ENCODE measurements around the gene SIPA1L3.
"Not testable (repeated sequence)": the region's sequence is repeated elsewhere in the genome, so short reads cannot be mapped to it uniquely, and the experiment has no call there.

SIPA1L3 gene

DNA sequence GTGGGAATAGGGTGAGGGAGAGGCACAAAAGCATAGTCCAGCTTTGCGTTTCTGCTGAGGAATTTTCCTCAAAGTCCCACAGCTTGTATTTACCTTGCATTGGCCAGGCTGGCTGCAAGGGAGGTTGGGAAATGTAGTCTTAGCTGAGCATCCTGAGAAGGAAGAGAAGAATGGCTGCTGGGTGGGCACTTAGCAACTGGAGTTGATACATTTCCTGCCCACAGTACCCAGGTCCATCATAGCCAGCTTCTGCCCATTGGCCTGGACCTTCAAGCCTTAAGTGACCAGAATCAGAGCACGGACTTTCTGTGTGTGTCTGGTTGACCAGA is 112.4 kb downstream of the SIPA1L3 start:
- no peak overlapping the region for H3K27ac Mint-ChIP-seq
- H3K36me3 Mint-ChIP-seq (ENCODE audit: low read depth), result peaks cover 3% of the 10 kb centered on the region
- H3K4me1 Mint-ChIP-seq (ENCODE audit: low read depth), result peaks cover 18% of the 10 kb centered on the region
- no peaks in the 10 kb centered on the region for H3K27me3 Mint-ChIP-seq
- H3K4me3 Mint-ChIP-seq, result no peak overlapping the region
- H3K9me3 Mint-ChIP-seq, result no peaks in the 10 kb centered on the region

DNA sequence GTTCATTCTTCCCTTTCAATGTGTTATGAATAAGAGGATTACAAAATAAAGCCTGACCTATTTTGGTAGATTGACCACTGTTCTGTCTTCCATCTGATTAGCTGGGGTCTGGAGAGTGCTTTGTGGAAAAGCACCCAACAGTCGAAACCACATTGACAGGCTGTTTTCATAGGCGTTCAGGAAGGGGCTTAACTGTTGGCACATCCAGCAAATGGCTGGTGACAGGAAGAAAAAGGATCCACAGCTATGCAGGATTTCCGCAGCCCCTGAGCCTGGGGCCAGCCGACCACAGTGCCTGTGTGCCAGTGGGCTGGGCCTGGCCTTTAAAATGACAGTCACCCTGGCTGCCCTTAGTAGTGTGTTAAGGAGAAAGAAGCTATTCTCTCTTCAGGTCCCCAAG is 113.3 kb downstream of the SIPA1L3 start:
- Mint-ChIP-seq H3K36me3 (ENCODE audit: low read depth) (peaks cover 3% of the 10 kb centered on the region), H3K27ac (no peak overlapping the region), H3K27me3 (no peaks in the 10 kb centered on the region), H3K9me3 (no peaks in the 10 kb centered on the region), H3K4me1 (ENCODE audit: low read depth) (peaks cover 18% of the 10 kb centered on the region), H3K4me3 (no peak overlapping the region)

DNA sequence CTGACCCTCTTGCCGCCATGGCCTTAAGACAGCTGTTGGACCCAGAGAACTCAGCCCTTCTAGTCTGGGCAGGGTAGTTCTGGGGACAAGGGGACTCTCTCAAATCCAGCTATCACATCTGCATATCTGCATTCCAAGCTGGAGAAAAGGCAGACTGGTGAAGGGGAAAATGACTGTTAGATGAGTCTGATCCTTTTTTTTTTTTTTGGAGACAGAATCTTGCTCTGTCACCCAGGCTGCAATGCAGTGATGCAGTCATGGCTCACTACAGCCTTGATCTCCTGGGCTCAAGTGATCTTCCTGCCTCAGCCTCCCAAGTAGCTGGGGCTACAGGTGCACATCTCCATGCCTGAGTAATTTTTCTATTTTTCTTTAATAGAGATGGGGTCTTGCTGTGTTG is 114.3 kb downstream of the SIPA1L3 start:
- Mint-ChIP-seq H3K4me3 (no peak overlapping the region), H3K36me3 (ENCODE audit: low read depth) (peaks cover 3% of the 10 kb centered on the region), H3K4me1 (ENCODE audit: low read depth) (peaks cover 18% of the 10 kb centered on the region), H3K27me3 (no peaks in the 10 kb centered on the region), H3K27ac (no peak overlapping the region), H3K9me3 (no peaks in the 10 kb centered on the region)

DNA sequence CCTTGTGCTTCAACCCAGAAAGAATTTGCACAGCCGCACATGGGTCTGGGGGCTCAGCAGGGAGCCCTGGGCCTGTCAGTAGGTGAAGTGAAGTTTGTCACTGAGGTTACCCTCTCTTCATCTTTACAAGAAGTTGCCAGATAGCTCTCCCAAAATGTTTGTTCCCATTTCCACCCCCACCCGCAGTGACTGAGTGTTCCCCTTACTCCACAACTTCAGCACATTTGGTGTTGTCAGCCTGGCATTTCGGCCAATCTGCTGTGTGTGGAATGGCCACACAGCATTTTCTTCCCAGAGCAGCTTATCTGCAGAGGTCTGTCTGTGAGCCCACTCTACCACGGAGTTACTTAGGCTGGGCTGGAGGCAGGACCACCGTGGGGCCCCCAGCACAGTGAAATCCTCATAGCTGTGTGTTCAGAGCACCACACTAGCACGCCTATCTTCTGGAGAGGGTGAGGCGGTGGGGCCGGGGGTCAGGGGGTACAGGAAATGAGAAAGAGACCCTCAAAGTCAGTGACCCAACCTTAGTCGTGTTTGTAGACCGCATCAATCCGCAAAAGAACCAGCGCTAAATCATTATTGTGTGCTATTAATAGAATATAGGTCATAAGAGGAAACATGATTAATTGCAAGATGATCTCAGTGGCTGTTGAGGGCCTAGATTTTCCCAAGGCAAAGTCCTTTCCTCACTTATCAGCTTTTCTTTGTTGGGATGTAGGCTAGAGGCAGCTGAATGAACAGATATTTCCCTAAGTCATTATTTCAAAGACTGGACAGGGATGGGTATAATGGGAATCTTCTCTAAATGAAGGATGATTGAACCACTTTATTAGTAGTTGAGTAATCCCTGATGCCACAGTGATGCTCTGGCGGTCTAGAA is 116.0 kb downstream of the SIPA1L3 start:
- H3K36me3 Mint-ChIP-seq (ENCODE audit: low read depth), result no peaks in the 10 kb centered on the region
- no peak overlapping the region for H3K4me3 Mint-ChIP-seq
- H3K4me1 Mint-ChIP-seq (ENCODE audit: low read depth), result peaks cover 18% of the 10 kb centered on the region
- H3K27me3 Mint-ChIP-seq, result no peaks in the 10 kb centered on the region
- no peak overlapping the region for H3K27ac Mint-ChIP-seq
- no peaks in the 10 kb centered on the region for H3K9me3 Mint-ChIP-seq

DNA sequence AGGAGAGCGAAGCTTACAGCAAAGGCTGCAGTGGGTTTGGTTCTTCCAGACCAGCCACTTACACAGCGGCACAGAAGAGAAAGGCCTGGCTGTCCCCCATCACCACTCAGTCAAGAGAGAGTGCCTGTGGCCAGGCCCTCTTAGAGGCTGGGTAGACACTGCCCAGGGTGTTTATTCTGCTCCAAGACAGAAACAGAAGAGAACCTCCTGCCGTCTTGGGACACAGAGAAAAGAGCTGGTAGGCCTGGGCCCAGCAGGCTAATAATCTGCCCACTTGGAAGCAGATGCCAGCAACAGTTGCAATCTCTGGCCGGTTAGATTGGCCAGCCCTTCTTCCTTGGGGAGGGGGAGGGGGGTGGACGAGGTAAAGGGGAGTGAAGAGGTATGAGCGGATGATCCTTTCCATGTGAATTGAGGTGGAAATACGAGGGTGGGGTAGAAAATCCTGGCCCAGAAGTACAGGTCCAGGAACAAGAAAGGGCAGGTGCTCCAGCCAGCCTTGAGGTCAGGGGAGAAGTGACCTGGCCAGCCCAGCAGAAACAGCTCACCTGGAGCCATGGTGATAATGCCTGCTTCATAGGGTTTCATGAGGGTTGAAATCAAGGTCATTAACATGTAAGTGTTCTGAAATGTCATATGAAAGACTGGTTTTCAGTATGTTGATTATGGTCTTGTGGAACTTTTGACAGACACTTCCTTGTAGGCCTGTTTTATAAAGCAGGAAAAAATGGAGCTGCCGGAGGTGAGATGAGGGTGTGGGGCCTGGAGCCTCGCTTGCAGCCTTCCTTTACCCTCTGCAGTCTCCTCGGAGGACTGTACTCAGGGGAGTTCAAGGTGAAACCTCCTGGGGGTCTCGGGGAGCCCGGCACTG is 116.9 kb downstream of the SIPA1L3 start:
- peak overlapping the region; percentile 26 for H3K27ac Mint-ChIP-seq
- no peak overlapping the region for H3K4me3 Mint-ChIP-seq
- H3K4me1 Mint-ChIP-seq (ENCODE audit: low read depth), result peaks cover 18% of the 10 kb centered on the region
- H3K27me3 Mint-ChIP-seq, result no peaks in the 10 kb centered on the region
- no peaks in the 10 kb centered on the region for H3K36me3 Mint-ChIP-seq (ENCODE audit: low read depth)
- H3K9me3 Mint-ChIP-seq, result no peaks in the 10 kb centered on the region

DNA sequence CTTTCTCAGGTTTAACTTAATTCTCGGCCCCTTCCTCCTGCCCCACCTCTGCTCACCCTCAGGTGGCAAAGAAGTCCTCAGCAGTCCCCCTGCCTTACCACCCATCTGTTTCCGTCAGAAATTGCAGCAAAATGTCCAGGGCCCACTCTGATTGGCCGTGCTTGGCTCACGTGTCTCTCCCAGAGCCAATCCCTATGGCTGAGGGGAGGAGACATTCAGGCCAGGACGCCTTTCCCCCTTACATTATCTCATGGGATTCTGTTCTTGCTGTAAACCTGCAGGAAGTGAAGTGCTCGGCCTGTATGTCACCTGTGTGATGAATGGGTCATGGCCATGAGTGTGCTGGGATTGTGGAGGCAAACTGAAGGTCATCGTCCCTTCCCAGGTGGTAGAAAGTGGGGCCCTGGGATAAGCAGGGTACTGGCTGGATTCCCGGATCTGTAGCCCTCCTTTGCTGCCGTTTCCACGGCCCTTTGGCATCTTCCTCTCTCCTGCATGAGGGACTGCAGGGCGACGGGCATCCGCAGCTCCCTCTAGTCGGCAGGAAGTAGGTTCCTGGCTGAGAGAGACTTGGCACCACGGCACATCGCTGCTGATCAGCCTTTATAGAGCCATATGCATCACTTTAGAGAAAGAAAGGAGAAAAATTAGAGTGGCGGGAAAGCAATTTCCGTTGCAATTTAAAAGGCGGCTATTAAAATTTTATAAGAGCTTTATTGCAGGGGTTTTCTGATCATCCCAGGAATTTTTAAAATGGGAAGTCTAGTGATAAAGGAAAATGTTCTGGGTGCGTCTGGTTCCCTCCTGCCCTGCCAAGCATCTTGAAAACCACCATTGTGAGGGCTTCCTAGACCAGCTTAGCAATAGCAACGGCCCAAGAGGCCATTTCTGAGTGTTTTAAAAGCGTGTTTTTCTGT is 118.2 kb downstream of the SIPA1L3 start:
- Mint-ChIP-seq H3K27ac (no peak overlapping the region), H3K4me1 (ENCODE audit: low read depth) (peaks cover 16% of the 10 kb centered on the region), H3K36me3 (ENCODE audit: low read depth) (peaks cover 4% of the 10 kb centered on the region), H3K9me3 (no peaks in the 10 kb centered on the region), H3K4me3 (no peak overlapping the region), H3K27me3 (no peaks in the 10 kb centered on the region)

DNA sequence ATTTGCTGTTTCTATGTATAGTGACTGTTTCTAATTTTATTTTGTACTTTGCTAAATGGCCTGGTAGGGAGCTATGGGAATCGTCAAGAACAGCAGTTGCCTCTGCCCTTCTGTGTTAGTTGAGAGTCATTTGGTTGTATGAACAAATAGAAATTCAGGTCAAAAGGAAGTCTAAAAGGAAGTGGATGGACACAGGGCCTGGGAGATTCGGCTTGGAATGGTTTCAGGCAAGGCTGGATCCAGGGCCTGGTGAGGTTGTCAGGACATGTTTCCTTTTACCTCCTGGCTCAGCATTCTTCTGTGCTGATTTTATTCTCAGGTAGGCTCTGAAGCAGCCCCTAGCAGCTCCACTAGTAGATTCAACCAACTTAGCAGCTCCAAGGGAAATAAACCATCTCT is 118.9 kb downstream of the SIPA1L3 start:
- Mint-ChIP-seq H3K27ac (no peak overlapping the region), H3K4me3 (no peak overlapping the region), H3K27me3 (no peaks in the 10 kb centered on the region), H3K36me3 (ENCODE audit: low read depth) (peaks cover 9% of the 10 kb centered on the region), H3K9me3 (no peaks in the 10 kb centered on the region), H3K4me1 (ENCODE audit: low read depth) (peaks cover 13% of the 10 kb centered on the region)

DNA sequence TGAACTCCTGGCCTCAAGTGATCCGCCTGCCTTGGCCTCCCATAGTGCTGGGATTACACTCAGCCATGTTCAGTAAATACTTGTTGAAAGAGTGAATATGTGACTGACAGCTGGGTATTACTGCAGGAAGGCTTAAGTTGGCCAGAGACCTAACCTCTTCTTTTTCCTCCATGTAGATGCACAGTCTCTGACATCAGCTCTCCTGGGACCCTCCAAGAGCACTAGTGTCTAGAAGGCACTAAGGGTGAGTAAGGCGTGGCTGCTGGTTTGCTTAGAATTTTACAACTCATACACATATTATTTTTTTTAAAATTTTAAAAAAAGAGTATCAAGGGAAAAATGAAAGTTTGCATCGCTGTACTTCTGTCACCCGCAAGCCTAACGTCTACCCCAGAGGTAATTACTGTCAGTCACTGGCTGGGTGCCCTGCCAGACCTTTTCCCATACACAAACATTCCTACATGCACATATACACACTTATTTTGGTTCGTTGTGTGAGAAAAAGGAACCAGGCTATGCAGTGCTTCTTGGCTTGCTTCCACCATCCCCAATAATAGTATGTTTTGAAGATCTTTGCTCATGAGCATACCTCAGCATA is 122.0 kb downstream of the SIPA1L3 start:
- peaks cover 15% of the 10 kb centered on the region for H3K36me3 Mint-ChIP-seq (ENCODE audit: low read depth)
- H3K9me3 Mint-ChIP-seq, result no peaks in the 10 kb centered on the region
- H3K4me1 Mint-ChIP-seq (ENCODE audit: low read depth), result no peaks in the 10 kb centered on the region
- H3K4me3 Mint-ChIP-seq, result no peak overlapping the region
- H3K27ac Mint-ChIP-seq, result no peak overlapping the region
- H3K27me3 Mint-ChIP-seq, result no peaks in the 10 kb centered on the region

DNA sequence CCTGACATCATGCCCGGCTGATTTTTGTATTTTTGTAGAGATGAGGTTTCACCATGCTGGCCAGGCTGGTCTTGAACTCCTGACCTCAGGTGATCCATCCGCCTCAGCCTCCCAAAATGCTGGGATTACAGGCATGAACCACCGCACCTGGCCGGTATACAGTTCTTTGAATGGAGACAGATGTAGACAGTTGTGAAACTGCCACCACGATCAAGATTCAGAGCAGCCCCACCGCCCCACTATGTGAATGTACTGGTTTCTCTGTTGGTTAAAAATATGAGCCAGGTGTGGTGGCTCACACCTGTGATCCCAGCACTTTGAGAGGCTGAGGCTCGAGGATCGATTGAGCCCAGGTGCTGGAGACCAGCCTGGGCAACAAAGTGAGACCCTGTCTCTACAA is 123.0 kb downstream of the SIPA1L3 start:
- not testable (repeated sequence) for H3K4me3 Mint-ChIP-seq; H3K27ac Mint-ChIP-seq; H3K9me3 Mint-ChIP-seq; H3K27me3 Mint-ChIP-seq; H3K4me1 Mint-ChIP-seq (ENCODE audit: low read depth)
- H3K36me3 Mint-ChIP-seq (ENCODE audit: low read depth), result peaks cover 15% of the 10 kb centered on the region

DNA sequence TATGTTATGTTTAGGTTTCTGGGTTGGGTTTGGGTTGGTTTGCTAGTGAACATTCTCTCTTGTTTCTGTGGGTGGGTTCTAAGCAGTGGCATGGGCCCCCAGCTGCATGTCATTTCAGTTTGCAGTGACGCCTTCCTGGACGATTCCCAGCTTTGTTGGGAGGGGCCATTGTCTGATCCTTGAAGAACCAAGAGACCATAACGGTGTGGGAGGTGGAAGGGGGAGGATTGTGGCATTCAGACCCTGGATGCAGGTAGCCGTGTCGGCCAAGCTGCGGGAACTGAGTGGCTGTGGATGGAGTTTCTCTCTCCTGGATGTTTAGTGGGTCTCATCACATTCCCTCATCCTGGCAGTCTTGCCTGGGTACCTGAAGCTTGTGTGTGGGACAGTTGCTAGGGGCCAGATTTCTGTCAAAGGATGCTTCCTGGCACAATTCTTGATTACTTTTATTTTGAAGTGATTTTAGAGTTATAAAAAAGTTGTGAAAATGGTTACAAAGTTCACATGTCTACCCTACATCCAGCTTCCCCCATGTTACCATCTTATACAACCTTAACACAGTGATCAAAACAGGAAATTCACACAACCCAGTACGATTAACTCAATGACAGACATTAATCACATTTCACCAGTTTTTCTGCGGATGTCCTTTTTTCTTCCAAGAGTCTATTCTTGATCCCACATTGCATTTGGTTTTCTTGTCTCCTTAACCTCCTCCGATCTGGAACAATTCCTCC is 123.8 kb downstream of the SIPA1L3 start:
- H3K4me3 Mint-ChIP-seq, result no peak overlapping the region
- H3K27me3 Mint-ChIP-seq, result no peaks in the 10 kb centered on the region
- peaks cover 15% of the 10 kb centered on the region for H3K36me3 Mint-ChIP-seq (ENCODE audit: low read depth)
- peaks cover 10% of the 10 kb centered on the region for H3K4me1 Mint-ChIP-seq (ENCODE audit: low read depth)
- H3K27ac Mint-ChIP-seq, result no peak overlapping the region
- H3K9me3 Mint-ChIP-seq, result no peaks in the 10 kb centered on the region

DNA sequence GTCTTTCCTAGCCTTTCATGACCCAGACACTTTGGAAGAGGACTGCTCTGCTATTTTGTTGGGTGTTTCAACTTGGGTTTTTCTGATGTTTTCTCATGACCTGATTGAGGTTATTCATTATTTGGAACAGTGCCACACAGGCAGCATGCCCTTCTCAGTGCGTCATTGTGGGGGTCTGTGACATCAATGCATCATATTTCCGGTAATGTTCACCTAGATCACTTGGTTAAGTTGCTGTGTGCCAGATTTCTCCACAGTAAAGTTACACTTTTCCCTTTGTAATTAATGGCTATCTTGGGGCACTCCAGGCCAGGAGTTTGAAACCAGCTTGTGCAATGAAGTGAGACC is 124.4 kb downstream of the SIPA1L3 start:
- H3K27me3 Mint-ChIP-seq, result no peaks in the 10 kb centered on the region
- H3K4me1 Mint-ChIP-seq (ENCODE audit: low read depth), result peaks cover 10% of the 10 kb centered on the region
- no peak overlapping the region for H3K27ac Mint-ChIP-seq
- H3K36me3 Mint-ChIP-seq (ENCODE audit: low read depth), result peaks cover 15% of the 10 kb centered on the region
- H3K4me3 Mint-ChIP-seq, result no peak overlapping the region
- no peaks in the 10 kb centered on the region for H3K9me3 Mint-ChIP-seq

DNA sequence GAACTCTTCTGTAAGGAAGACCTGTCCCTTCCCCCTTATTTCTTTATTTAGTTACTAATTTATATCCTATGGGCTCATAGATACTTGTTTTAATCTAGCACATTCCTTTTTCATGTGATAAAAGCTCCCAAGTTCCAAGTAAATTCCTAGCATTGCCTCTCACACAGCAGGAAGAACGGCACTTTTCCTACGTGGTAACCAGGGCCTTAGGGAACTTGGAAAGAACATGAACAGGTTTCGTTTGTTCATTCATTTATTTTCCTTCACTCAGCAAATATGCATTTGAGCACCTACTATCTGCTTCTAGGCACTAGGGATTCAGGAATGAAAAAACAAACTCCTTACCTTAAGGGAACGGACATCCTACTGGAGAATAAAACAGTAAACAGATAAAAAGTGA is 125.1 kb downstream of the SIPA1L3 start:
- H3K4me1 Mint-ChIP-seq (ENCODE audit: low read depth), result peaks cover 13% of the 10 kb centered on the region
- H3K9me3 Mint-ChIP-seq, result no peaks in the 10 kb centered on the region
- no peaks in the 10 kb centered on the region for H3K27me3 Mint-ChIP-seq
- H3K27ac Mint-ChIP-seq, result no peak overlapping the region
- peaks cover 15% of the 10 kb centered on the region for H3K36me3 Mint-ChIP-seq (ENCODE audit: low read depth)
- H3K4me3 Mint-ChIP-seq, result no peak overlapping the region

DNA sequence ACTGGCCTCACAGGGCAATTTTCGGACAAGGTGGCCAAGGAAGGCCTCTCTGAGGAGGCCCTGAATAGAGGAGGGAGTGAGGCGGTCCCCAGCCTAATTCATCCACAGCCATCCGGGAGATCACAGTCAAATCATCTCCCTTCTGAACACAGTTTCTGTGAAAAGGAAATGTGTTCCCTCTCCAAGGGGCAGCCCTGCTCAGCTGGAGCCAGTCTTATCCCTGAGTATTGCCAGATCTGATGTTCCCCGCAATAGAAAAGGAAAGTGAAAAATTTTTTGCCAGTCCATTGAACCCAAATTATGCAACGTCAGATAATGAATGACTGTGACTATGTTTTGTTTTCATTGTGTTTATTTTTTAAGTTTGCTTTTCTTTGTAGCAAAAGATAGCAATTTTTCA is 125.9 kb downstream of the SIPA1L3 start:
- no peak overlapping the region for H3K4me3 Mint-ChIP-seq
- H3K27ac Mint-ChIP-seq, result peak overlapping the region; percentile 3
- H3K27me3 Mint-ChIP-seq, result no peaks in the 10 kb centered on the region
- H3K4me1 Mint-ChIP-seq (ENCODE audit: low read depth), result peaks cover 14% of the 10 kb centered on the region
- no peaks in the 10 kb centered on the region for H3K9me3 Mint-ChIP-seq
- peaks cover 15% of the 10 kb centered on the region for H3K36me3 Mint-ChIP-seq (ENCODE audit: low read depth)

Measured in stimulated activated naive CD8-positive, alpha-beta T cell treated with anti-CD3 and anti-CD28 coated beads, Interleukin-15, Interleukin-2, amounts not matched to agents 100 ng/mL and 50 ng/mL, for 24 hours (primary cell).